Upper lobe of left lung (tissue), 6 donors: Measurements from ENCODE around the gene PPP4C. TPM values are rescaled to one million over a fixed set of nuclear protein-coding genes. Genes with fewer than 3 reads are reported as not detected.

Experiments used
- ATAC-seq, 2 donors: fragments of 200-7000 bp; cut with Tn5 transposase; one replicate each; pipeline ENCODE4 v1.9.1; 2022; ENCODE audit warnings: mild to moderate bottlenecking in 2 of 2, moderate library complexity in 2 of 2; ENCODE audit not compliant: low FRiP score in 2 of 2
- DNase-seq, 2 donors: peaks; one replicate each; pipeline ENCODE4 v3.0.0-alpha.2; 2019 to 2020
- H3K27ac ChIP-seq, 4 donors: fragments of 200-600 bp; sonication (generic); one replicate each; pipeline ENCODE4 v1.5.1; 2016 to 2019
- H3K27me3 ChIP-seq, 4 donors: fragments of 200-600 bp; sonication (generic); one replicate each; pipeline ENCODE4 v1.5.1; 2017 to 2019
- H3K36me3 ChIP-seq, 4 donors: fragments of 200-600 bp; sonication (generic); one replicate each; pipeline ENCODE4 v1.5.1; 2016 to 2019
- H3K4me1 ChIP-seq, 4 donors: fragments of 200-600 bp; sonication (generic); one replicate each; pipeline ENCODE4 v1.5.1; 2018 to 2019
- H3K4me3 ChIP-seq, 4 donors: fragments of 200-600 bp; sonication (generic); one replicate each; pipeline ENCODE4 v1.5.1; 2017 to 2019; ENCODE audit warnings: mild to moderate bottlenecking in 2 of 4, moderate library complexity in 1 of 4
- H3K9me3 ChIP-seq, 4 donors: fragments of 200-600 bp; sonication (generic); one replicate each; pipeline ENCODE4 v1.5.1; 2018 to 2019
- CTCF ChIP-seq, 6 experiments: fragments of 450-650 bp in 4 of 6; fragments of 200-600 bp in 2 of 6; sonication (generic) in 2 of 6; IDR thresholded peaks; one replicate each; pipeline ENCODE4 v1.5.1; 2016 to 2019; ENCODE audit warnings: antibody characterized with exemption in 6 of 6
- EP300 ChIP-seq, 4 donors: sonication (generic); formaldehyde crosslinking; IDR thresholded peaks; one replicate each; pipeline ENCODE4 v1.5.1; 2017; ENCODE audit warnings: antibody characterized with exemption in 4 of 4, control low read depth in 2 of 4
- POLR2A ChIP-seq, 4 donors: fragments of 450-650 bp; IDR thresholded peaks; one replicate each; pipeline ENCODE4 v1.5.1; 2016 to 2017; ENCODE audit warnings: antibody characterized with exemption in 4 of 4, mild to moderate bottlenecking in 2 of 4
- POLR2AphosphoS5 ChIP-seq, 2 donors: sonication (generic); formaldehyde crosslinking; IDR thresholded peaks; one replicate each; pipeline ENCODE4 v1.5.1; 2017; ENCODE audit warnings: antibody characterized with exemption in 2 of 2
- WGBS, 2 donors: methylation state at CpG; one replicate each; pipeline ENCODE4 v1.1.5; 2017 to 2018; 5-methylcytosine and 5-hydroxymethylcytosine counted together
- total RNA-seq, 6 donors: library from RNA; depleted of rRNA in 4 of 6; stranded (reverse); fragments of >200 nt in 4 of 6; gene quantifications; one replicate each; pipeline versions ENCODE4 v1.1.0 to v1.2.1, GENCODE V29; 2016 to 2021
- donor health status: DM: no; HTN: no; CAD: no; lungs with moderate emphysema.
- donor health status: DM: no; HTN: yes; CAD: no; lungs with severe emphysema.

The PPP4C gene
- total RNA-seq, 6 donors from 2014 or later: 44.4 to 99.4 (median 80.0) TPM

- peaks cover 9 to 16% (median 14%) of the 10 kb centered on the region in 4 donors for H3K36me3 ChIP-seq
- 67 to 70% methylated on average over 10 to 12 of the region's 12 CpGs for WGBS, 2 donors
- peak overlapping the region in 3 of 4 donors; percentile 74 to 99 (median 78) for H3K4me3 ChIP-seq
- TF ChIP-seq POLR2A (IDR thresholded peaks at IDR 0.05): no peak
- no peak for TF ChIP-seq CTCF (IDR thresholded peaks at IDR 0.05)
- TF ChIP-seq POLR2AphosphoS5 (IDR thresholded peaks at IDR 0.05): no peak
- no peak for TF ChIP-seq EP300 (IDR thresholded peaks at IDR 0.05)
- H3K4me1 ChIP-seq: peaks cover 25 to 36% (median 29%) of the 10 kb centered on the region in 4 donors
- ATAC-seq: no peak
- peak overlapping the region; percentile 96 to 98 (median 97) for H3K27ac ChIP-seq
- H3K9me3 ChIP-seq: no peaks in the 10 kb centered on the region
- no peak for DNase-seq
- no peaks in the 10 kb centered on the region for H3K27me3 ChIP-seq
Observed at GRCh38 chr16:30063278-30063892, 12.4 kb upstream of the PPP4C start.

- TF ChIP-seq EP300 (IDR thresholded peaks at IDR 0.05): no peak
- peak; percentile 49 to 63 for TF ChIP-seq POLR2AphosphoS5 (IDR thresholded peaks at IDR 0.05)
- TF ChIP-seq POLR2A (IDR thresholded peaks at IDR 0.05): peak in 3 of 4 donors; percentile 33 to 59 (median 41)
- TF ChIP-seq CTCF (IDR thresholded peaks at IDR 0.05): peak in 3 of 6 experiments; percentile 26 to 63 (median 31)
- Histone ChIP-seq H3K27ac (peak overlapping the region; percentile 96 to 98 (median 97)), H3K4me3 (peak overlapping the region; percentile 55 to 99 (median 76)), H3K36me3 (peaks cover 16 to 23% (median 21%) of the 10 kb centered on the region in 4 donors), H3K27me3 (no peaks in the 10 kb centered on the region), H3K9me3 (no peaks in the 10 kb centered on the region), H3K4me1 (peaks cover 31 to 41% (median 34%) of the 10 kb centered on the region in 4 donors)
- ATAC-seq: peak; percentile 31 to 70
- peak; percentile 84 to 89 for DNase-seq
- 2 to 8% methylated on average over 6 to 25 of the region's 27 CpGs for WGBS, 2 donors
Observed at GRCh38 chr16:30063893-30064728, 11.7 kb upstream of the PPP4C start.

GRCh38 chr16:30064729-30065101 lies 11.1 kb upstream of the PPP4C start:
- no peaks in the 10 kb centered on the region for H3K27me3 ChIP-seq
- peaks cover 32 to 46% (median 39%) of the 10 kb centered on the region in 4 donors for H3K4me1 ChIP-seq
- peaks cover 23 to 29% (median 27%) of the 10 kb centered on the region in 4 donors for H3K36me3 ChIP-seq
- H3K9me3 ChIP-seq: no peaks in the 10 kb centered on the region
- no peak for TF ChIP-seq POLR2A (IDR thresholded peaks at IDR 0.05)
- TF ChIP-seq POLR2AphosphoS5 (IDR thresholded peaks at IDR 0.05): no peak
- TF ChIP-seq EP300 (IDR thresholded peaks at IDR 0.05): no peak
- TF ChIP-seq CTCF (IDR thresholded peaks at IDR 0.05): no peak
- ATAC-seq (no peak), DNase-seq (no peak)
- peak overlapping the region; percentile 96 to 98 (median 97) for H3K27ac ChIP-seq
- WGBS, 2 donors: 3% methylated on average over 17 of the region's 25 CpGs; no CpG with 5 or more reads in 1 of the 2 donors
- H3K4me3 ChIP-seq: peak overlapping the region; percentile 55 to 99 (median 76)

GRCh38 chr16:30065102-30065942 lies 10.5 kb upstream of the PPP4C start, which contains the start of gene ALDOA:
Gene ALDOA, plus strand, starts transcription at chr16:30065760. Its CDS starts 1,138 bp downstream, at chr16:30066898.
- Histone ChIP-seq H3K9me3 (no peaks in the 10 kb centered on the region), H3K36me3 (peaks cover 26 to 35% (median 33%) of the 10 kb centered on the region in 4 donors), H3K4me3 (peak within 1 kb of the TSS; percentile 73 to 99 (median 76)), H3K4me1 (peaks cover 36 to 50% (median 44%) of the 10 kb centered on the region in 4 donors), H3K27me3 (no peaks in the 10 kb centered on the region), H3K27ac (peak within 1 kb of the TSS; percentile 96 to 98 (median 97))
- 0% methylated on average over 5 to 37 of the region's 99 CpGs for WGBS, 2 donors
- DNase-seq: peak; percentile 97 to 98
- TF ChIP-seq POLR2A (IDR thresholded peaks at IDR 0.05) (peak; percentile 32 to 99 (median 96)), EP300 (IDR thresholded peaks at IDR 0.05) (peak in 1 of 4 donors; percentile 70), CTCF (IDR thresholded peaks at IDR 0.05) (peak in 4 of 6 experiments; percentile 7 to 33 (median 16)), POLR2AphosphoS5 (IDR thresholded peaks at IDR 0.05) (peak; percentile 93 to 97)
- ATAC-seq: peak; percentile 96 to 97
